GM21367 (cell line): ENCODE measurements around the gene DPY19L3.
A peak's percentile ranks its signal among the peaks of the same experiment; 100 is the strongest.
"Not testable (repeated sequence)": the region's sequence is repeated elsewhere in the genome, so short reads cannot be mapped to it uniquely, and the experiment has no call there.

Experiments
- ATAC-seq: cut with Tn5 transposase; IDR thresholded peaks from one replicate; pipeline ENCODE4 v1.9.1; 2021; ENCODE audit not compliant: unreplicated experiment

Gene DPY19L3, protein sequence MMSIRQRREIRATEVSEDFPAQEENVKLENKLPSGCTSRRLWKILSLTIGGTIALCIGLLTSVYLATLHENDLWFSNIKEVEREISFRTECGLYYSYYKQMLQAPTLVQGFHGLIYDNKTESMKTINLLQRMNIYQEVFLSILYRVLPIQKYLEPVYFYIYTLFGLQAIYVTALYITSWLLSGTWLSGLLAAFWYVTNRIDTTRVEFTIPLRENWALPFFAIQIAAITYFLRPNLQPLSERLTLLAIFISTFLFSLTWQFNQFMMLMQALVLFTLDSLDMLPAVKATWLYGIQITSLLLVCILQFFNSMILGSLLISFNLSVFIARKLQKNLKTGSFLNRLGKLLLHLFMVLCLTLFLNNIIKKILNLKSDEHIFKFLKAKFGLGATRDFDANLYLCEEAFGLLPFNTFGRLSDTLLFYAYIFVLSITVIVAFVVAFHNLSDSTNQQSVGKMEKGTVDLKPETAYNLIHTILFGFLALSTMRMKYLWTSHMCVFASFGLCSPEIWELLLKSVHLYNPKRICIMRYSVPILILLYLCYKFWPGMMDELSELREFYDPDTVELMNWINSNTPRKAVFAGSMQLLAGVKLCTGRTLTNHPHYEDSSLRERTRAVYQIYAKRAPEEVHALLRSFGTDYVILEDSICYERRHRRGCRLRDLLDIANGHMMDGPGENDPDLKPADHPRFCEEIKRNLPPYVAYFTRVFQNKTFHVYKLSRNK

DNA sequence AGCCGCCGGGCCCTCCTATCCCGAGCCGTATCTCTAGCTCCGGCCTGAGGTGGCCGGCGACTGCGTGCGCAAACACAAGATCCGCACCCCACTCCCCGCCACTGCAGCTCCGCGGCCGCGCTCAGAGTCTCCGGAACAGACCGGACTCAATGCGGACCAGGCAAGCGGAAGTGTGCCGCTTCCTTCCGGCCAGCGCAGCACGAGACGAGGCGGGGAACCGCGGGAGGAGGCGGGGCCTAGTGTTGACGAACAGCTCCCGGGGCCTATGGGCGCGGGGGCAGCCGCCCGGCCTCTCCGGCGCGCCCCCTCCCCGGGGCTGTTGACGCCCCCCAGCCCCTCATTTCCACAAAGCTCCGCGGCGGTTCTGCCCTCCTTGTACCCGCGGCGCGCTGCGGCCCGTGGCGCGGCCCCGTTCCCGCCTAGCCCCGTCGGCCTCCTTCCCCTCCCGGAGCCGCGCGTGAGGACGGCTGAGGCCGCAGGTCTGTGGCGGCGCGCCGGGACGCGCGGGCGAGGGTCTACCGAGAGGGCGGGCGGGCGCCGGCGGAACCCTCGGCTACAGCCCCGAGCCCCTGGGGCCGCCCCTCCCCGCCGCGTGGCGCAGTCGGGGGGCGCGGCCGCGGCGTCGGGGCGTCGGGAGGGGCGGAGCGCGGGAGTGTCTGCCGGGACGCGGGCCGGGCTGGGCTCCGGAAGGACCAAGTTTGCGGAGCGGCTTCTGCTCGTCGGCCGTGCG lies at the start of gene DPY19L3:
Gene DPY19L3, plus strand, starts transcription at position 340 of the 730 bp plus-strand sequence. CDS start 2,484 bp downstream, outside the sequence.
- ATAC-seq: peak; percentile 93

DNA sequence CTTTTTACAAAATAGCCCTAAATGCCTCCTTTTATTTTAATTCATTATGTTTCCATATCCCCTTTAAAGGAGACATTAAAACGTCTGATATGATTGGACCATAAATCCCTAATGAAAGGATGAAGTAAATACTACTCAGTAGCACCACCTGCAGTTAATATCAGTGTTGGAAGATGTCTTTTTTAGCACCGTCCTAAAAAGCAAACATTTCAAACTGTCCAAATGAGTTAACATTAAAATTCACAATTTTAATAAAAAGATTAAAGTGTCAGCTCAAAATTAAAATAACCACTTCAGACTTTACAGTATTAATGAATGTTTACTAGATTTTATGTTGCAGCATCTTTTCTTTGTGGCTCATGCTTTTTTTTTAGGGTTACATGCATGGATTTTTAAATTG lies 47.9 kb upstream of the DPY19L3 start:
- no peak for ATAC-seq

DNA sequence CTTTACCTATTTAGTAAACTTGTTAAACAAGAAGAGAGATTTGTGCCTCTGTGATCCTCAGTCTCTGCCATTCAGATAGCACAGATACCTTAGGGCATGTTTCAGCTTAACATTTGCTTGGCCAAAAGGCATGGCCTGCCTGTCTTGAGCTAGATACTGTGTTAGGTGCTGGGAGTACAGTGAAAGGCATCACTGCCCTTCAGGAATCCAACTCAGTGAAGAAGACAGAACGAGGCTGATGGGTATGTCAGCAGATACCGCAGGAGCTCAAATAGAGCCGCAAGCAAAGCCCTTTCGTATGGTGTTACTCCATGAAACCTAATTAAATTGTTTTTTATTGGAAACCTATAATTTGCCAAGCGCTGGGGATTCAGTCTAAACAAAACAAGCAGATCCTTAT lies 47.2 kb upstream of the DPY19L3 start:
- no peak for ATAC-seq

DNA sequence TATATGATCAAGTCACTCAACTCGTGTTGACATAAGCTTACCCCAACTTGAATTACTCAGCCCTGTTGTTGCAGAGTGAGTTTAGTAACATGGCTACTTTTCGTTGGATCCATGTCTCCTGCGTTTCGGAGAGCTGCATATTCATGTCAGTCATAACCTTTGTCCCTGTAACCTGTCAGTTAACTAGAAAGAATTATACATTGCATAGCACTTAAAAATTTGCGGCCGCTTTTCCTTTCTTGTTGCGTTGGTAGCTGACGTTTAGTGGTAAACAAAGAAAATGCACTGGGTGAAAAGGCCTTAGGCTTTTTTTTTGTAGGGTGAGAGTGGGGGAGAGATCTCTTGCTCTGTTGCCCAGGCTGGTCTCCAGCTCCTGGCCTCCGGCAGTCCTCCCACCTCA lies 46.0 kb upstream of the DPY19L3 start:
- ATAC-seq: no peak

DNA sequence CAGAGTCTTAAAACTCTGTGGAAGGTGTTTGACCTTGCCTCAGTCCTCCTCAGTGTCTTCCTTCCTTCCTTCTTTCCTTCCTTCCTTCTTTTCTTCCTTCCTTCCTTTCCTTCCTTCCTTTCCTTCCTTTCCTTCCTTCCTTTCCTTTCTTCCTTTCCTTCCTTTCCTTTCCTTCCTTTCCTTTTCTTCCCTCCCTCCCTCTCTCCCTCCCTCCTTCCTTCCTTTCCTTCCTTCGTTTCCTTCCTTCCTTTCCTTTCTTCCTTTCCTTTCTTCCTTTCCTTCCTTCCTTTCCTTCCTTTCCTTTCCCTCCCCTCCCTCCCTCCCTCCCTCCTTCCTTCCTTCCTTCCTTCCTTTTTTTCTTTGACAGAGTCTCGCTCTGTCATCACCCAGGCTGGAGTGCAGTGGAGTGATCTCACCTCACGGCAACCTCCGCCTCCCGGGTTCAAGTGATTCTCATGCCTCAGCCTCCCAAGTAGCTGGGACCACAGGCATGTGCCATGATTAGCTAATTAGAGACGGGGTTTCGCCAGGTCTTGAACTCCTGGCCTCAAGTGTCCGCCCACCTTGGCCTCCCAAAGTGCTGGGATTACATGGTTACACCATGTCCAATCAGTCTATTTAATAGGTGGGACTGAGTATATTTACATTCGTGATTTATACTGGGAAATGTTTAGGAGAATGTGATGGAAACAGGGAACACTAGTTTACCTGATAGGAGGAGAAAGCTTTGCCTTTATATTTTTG lies 43.8 kb upstream of the DPY19L3 start:
- ATAC-seq: no peak

DNA sequence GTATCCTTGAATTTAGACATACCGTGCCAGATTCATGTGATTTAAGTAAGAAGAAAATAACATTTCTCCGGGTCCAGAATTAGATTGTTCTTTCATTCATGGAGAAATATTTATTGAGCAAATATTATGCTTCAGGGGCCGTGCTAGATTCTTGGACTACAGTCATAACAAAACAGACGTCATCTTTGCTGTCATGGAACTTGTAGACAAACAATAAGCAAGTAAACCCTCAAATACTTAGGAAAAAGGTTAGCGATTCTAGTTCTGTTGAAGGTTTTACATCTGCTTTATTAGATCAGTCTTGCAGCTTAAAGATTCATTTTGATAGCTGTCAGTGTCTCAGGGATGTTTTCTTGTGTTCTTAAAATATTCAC lies 43.3 kb upstream of the DPY19L3 start:
- ATAC-seq: no peak

DNA sequence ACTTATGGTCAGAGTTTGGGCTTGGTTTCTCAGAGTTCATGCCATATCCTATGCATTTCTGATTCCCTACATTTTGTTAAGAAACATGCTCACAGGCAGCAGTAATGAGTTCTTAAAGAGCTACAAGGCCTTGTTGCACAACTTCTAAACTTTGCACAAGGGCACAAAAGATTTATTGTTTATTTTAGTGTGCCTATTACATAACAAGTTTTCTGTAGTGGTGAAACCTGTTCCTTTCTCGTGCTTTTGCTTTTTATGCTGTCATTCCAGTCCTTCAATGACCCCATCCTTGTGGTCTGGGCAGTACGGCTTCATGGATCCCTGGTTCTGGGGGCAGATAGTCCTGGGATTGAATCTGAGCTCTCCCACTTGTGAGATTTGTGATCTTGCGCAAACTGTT lies 42.4 kb upstream of the DPY19L3 start:
- no peak for ATAC-seq

DNA sequence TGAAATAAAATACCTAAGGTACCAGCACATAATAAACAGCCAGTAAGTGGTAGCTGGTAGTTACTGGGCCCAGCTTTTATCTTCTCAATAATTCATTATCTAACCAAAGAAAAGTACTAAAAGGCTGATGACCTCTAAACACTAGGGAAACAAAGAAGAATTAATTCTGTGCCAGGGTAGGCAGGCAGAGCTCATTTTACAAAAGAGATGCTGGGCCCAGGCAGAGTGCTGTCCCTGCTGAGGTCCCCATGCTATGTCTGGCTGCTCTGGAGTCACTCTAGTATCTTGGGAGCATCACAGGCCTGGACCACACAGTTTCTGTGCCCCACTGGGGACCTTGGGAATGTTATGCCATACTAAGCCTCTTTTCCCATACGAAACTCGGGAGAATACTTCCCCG lies 41.9 kb upstream of the DPY19L3 start:
- no peak for ATAC-seq

DNA sequence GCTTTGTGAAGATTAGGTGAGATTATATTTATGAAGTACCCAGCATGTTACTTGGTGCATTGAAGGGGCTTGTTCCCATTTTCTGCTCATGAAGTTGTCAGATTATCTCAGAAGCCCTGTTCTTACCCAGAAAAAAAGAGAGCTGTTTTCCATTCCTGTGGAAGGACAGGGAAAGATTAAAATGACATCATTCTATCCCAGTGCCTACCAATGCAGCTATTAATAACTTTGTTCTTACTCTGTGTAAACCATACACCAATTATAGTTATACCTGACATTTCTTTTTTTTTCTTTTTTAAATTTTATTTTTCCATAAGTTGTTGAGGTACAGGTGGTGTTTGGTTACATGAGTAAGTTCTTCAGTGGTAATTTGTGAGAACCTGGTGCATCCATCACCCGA lies 41.5 kb upstream of the DPY19L3 start:
- ATAC-seq: no peak

DNA sequence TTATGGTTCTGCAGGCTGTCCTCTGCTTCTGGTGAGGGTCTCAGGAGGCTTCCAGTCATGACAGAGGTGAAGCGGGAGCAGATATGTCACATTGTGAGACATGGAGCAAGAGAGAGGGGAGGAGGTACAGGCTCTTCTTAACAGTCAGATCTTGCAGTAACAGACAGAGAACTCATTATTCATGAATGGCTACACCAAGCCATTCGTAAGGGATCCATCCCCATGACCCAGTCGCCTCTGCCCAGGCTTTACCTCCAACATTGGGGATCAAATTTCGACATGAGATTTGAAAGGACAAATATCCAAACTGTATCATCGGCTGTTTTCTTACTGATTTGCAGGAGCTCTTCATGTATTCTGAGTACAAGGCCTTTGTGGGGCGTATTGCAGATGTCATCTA lies 38.5 kb upstream of the DPY19L3 start:
- ATAC-seq: no peak

DNA sequence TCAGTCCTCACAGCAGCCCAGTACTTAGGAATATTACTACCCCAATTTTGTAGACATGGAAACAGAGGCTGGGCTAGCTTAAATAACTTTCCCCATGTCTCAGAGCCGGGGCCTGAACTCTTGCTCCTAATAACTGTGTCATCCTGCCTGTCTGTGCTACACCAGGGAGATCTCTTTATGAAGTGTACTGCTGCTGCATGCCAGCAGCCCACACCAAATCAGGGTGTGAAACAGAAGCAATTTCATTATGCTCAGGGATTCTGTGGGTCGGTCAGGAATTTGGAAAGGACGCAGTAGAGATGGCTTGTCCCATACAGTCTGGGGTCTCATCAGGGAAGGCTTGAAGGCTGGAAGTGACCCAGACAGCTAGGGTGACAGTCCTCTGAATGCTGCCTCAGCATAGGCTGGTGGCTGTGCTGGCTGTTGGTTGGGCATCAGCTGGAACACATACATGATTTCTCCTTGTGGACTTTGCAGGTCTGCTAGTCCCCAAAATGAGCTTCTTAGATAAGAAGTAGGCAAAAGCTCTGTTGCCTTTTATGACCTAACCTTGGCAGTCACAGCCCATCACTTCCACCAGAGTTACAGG lies 37.5 kb upstream of the DPY19L3 start:
- no peak for ATAC-seq

DNA sequence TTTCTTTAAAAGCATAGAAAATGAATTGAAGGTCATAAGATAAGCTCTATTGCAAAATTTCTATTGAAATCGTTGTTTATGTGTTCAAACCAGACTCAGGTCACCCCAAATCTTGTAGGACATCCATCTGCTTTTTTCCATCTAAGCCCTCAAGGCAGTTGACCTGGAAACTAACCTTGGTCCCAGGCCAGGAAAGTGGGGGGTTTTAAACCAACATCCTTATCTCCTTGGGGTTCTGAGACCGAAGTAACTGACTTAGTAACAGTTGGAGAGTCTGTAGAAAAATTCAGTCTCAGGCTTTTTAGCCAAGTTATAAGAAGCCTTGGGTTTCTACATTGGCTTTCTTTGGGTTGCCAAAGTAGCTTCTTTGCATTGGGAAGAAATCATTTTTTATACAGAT lies 36.8 kb upstream of the DPY19L3 start:
- no peak for ATAC-seq

DNA sequence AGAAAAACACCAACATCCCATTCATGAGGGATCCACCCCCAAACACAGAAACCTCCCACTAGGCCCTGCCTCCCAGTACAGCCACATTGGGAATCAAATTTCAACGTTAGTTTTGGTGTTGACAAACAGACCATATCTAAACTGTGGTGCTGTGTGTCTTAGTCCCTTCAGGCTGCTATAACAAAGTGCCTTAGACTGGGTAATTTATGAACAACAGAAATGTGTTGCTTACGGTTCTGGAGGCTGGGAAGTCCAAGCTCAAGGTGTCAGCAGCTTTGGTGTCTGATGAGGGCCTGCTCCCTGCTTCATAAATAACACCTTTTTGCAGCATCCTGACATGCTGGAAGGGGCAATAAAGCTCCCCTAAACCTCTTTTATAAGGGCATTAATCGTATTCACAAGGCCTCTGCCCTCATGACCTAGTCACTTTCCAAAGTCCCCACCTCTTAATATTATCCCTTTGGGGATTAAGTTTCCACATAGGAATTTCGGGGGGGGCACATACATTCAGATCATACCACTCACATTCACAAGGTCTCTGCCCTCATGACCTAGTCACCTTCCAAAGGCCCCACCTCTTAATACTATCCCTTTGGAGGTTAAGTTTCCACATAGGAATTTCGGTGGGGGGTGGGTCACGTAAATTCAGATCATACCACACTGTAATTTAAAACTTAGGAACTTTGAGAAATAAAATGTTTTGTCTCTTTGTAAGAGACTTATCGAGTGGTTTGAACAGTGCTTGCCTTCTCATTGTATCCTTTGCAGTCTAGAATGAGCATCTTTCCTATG lies 32.6 kb upstream of the DPY19L3 start:
- ATAC-seq: no peak

DNA sequence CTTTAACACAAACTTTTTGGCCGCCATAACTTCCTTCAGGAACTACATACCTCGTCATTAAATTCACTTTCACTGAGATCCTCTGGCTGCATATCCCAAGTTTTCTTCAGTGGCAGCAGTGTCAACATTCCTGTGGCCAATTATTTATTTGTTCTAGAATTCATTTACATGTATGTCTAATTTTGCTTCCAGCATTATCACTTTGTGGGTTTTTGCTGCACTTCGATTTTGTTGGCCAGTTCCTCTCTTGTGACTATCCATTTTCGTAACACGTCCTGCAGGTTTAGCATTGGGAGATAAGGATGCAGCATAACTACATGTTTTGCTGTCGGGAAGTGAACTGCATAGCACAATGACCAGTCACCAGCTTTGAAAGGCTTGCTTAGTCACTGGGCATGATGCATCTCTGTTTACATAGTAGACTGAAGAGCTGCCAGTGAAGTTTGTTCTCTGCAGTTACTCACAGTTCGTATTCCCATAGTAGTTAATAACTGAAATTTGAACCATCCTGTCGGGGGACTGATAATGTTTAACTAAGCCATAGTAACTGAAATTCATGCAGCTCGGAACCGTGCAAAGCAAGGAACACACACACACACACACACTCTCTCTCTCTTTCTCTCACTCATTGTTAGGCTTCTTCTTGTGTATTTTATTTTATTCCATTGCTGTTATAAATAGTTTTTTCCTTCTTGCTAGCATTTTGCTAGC lies 31.8 kb upstream of the DPY19L3 start:
- ATAC-seq: no peak

DNA sequence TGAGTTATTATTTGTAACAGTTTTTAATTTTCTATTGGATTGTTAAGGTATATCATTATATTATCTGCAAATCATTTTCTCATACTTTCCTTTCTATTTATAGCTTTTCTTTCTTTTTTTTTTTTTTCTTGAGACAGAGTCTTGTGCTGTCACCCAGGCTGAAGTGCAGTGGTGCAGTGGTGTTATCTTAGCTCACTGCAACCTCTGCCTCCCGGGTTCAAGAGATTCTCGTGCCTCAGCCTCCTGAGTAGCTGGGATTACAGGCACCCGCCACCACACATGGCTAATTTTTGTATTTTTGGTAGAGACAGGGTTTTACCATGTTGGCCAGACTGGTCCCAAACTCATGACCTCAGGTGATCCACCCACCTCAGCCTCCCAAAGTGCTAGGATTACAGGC lies 31.2 kb upstream of the DPY19L3 start:
- ATAC-seq: not testable (repeated sequence)

DNA sequence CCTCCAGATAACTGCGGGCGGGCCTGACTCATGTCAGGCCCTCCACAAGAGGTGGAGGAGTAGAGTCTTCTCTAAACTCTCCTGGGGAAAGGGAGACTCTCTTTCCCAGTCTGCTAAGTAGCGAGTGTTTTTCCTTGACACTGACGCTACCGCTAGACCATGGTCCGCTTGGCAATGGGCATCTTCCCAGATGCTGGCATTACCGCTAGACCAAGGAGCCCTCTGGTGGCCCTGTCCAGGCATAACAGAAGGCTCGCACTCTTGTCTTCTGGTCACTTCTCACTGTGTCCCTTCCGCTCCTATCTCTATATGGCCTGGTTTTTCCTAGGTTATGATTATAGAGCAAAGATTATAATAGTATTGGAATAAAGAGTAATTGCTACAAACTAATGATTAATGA lies 28.5 kb upstream of the DPY19L3 start:
- ATAC-seq: not testable (repeated sequence)

DNA sequence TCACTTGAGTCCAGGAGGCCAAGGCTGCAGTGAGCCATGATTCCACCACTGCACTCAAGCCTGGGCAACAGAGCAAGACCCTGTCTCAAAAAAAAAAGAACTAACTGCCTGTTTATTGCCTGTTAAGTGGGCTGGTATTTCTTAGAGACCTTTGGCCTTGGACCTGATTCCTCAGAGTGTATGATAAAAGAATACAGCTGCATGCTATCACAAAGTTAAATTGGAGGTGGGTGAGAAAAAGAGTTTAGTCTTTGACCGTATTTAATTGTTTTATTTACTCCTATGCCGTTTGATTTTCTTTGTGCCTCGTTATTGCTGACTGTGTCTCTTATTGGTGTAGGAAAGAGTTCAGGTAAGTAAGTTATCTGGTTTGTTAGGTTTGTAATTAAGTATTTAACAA lies 25.3 kb upstream of the DPY19L3 start:
- ATAC-seq: no peak

DNA sequence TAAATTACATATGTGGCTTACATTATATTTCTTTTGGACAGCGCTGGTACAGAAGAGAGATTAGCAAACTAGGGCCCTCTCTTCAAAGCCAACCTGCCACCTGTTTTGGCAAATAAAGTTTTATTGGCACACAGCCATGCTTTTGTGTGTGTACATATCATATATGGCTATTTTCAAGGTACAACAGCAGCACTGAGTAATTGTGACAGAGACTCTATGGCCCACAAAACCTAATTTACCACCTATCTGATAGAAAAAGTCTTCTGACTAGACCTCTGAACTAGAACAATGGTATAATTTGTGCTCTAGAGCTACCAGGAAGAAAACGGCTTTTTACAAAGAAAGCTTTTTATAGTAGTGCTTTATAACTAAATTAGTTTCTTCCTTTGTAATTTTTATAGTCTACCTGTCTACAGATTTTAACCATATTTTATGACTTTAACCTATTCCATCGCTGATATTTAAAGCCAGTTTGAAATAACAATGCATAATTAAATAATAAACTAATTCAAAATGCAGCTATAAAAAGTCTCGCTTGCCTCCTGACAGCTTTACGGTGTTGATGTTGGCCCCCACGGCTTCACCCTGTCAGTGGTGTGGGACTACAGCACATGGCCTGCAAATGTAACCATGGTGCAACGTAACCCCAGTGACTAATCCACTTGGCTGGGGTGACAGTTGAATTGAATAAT lies 17.7 kb upstream of the DPY19L3 start:
- ATAC-seq: no peak

DNA sequence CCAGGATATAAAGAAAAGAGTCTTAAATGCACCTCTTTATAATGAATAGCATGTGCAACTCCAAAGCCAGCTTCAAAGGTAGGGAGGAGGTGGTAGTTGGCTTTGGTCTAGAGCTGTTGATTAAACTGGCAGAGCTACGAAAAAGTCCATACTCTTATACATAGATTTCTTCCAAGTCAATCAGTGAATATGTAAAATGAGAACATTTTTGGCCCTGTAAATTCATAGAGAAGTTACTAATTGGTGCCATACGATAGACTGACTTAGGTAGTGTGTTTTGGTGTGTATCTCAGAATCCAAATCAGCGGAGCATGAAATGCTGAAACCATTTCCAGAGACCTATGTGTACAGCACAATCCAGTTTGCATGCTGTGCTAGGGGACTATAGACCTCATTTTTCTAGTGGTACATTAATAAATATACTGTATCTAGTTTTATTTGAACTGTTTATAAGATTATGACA lies 17.1 kb upstream of the DPY19L3 start:
- no peak for ATAC-seq
